HEK293 (cell line): ENCODE results near the gene SNX10.

Experiments used
- CTCF ChIA-PET: fragments of 350-600 bp; formaldehyde crosslinking; extraction: SDS; loops from one replicate; lab custom pipeline; 2021; ENCODE audit warnings: antibody characterized with exemption; lab: Yijun Ruan, JAX
- POLR2A ChIA-PET: fragments of 300-600 bp; formaldehyde crosslinking; extraction: SDS; loops from one replicate; lab custom pipeline; 2020; ENCODE audit warnings: antibody characterized with exemption, inconsistent platforms; lab: Yijun Ruan, JAX
- H3K27ac ChIP-seq: fragments of 200-500 bp; sonication (Bioruptor generic); 2 replicates; pipeline ENCODE4 v1.5.1; 2014; ENCODE audit warnings: low read depth, low read length, control low read depth, inconsistent platforms; ENCODE audit errors: extremely low read depth
- H3K36me3 ChIP-seq, 2 experiments: fragments of 200-500 bp in 1 of 2; sonication (Bioruptor generic) in 1 of 2; 1 replicate in 1 of 2; 2 replicates in 1 of 2; pipeline ENCODE4 v1.5.1; 2014 to 2017; ENCODE audit warnings: inconsistent platforms in 2 of 2, low read length in 2 of 2; ENCODE audit not compliant: control insufficient read depth in 2 of 2, insufficient read depth in 1 of 2
- H3K4me1 ChIP-seq: fragments of 200-500 bp; sonication (Bioruptor generic); 2 replicates; pipeline ENCODE4 v1.5.1; 2014; ENCODE audit warnings: mild to moderate bottlenecking, low read length, inconsistent platforms; ENCODE audit not compliant: control insufficient read depth, insufficient read depth
- H3K4me3 ChIP-seq: 2 replicates; pipeline ENCODE4 v1.5.1; 2011; ENCODE audit warnings: low read depth, mild to moderate bottlenecking, control low read depth, low read length, moderate library complexity
- H3K9me3 ChIP-seq: fragments of 200-500 bp; sonication (Bioruptor generic); 2 replicates; pipeline ENCODE4 v1.5.1; 2014; ENCODE audit warnings: low read depth, low read length, inconsistent platforms; ENCODE audit not compliant: control insufficient read depth, insufficient read depth
- ELK4 ChIP-seq: IDR thresholded peaks from 2 replicates; pipeline ENCODE4 v1.6.1; 2011; ENCODE audit warnings: mild to moderate bottlenecking, low read depth, low read length, borderline replicate concordance
- HOXC10 ChIP-seq: sonication (generic); formaldehyde crosslinking; IDR thresholded peaks from 2 replicates; pipeline ENCODE4 v1.8.1; 2023; ENCODE audit warnings: mild to moderate bottlenecking, missing genetic modification reagents
- PATZ1 ChIP-seq: fragments of 450-650 bp; formaldehyde crosslinking; IDR thresholded peaks from 2 replicates; pipeline ENCODE4 v1.5.1; 2016; ENCODE audit warnings: missing biosample characterization, missing genetic modification characterization
- REPIN1 ChIP-seq: fragments of 450-650 bp; formaldehyde crosslinking; IDR thresholded peaks from 2 replicates; pipeline ENCODE4 v1.5.1; 2017; ENCODE audit warnings: missing biosample characterization, missing genetic modification characterization, low read depth
- WT1 ChIP-seq: fragments of 450-650 bp; formaldehyde crosslinking; IDR thresholded peaks from 2 replicates; pipeline ENCODE4 v1.5.1; 2016; ENCODE audit warnings: missing biosample characterization, missing genetic modification characterization
- ZBTB1 ChIP-seq: fragments of 450-650 bp; formaldehyde crosslinking; IDR thresholded peaks from 2 replicates; pipeline ENCODE4 v1.5.1; 2016; ENCODE audit warnings: missing biosample characterization, missing genetic modification characterization
- ZIC2 ChIP-seq: fragments of 450-650 bp; formaldehyde crosslinking; IDR thresholded peaks from 2 replicates; pipeline ENCODE4 v1.5.1; 2016; ENCODE audit warnings: missing biosample characterization, missing genetic modification characterization
- ZNF114 ChIP-seq: fragments of 450-650 bp; formaldehyde crosslinking; IDR thresholded peaks from 2 replicates; pipeline ENCODE4 v1.5.0; 2017; ENCODE audit warnings: missing biosample characterization, missing genetic modification characterization
- ZNF18 ChIP-seq: fragments of 450-650 bp; formaldehyde crosslinking; IDR thresholded peaks from 2 replicates; pipeline ENCODE4 v1.5.1; 2016; ENCODE audit warnings: missing biosample characterization, missing genetic modification characterization
- ZNF223 ChIP-seq: fragments of 450-650 bp; formaldehyde crosslinking; IDR thresholded peaks from 2 replicates; pipeline ENCODE4 v1.5.1; 2016; ENCODE audit warnings: missing biosample characterization, missing genetic modification characterization
- ZNF266 ChIP-seq: fragments of 450-650 bp; formaldehyde crosslinking; IDR thresholded peaks from 2 replicates; pipeline ENCODE4 v1.5.1; 2016; ENCODE audit warnings: missing biosample characterization, missing genetic modification characterization, low read depth
- ZNF302 ChIP-seq: fragments of 450-650 bp; formaldehyde crosslinking; IDR thresholded peaks from 2 replicates; pipeline ENCODE4 v1.5.1; 2016; ENCODE audit warnings: missing biosample characterization, missing genetic modification characterization, low read depth
- ZNF510 ChIP-seq: fragments of 450-650 bp; formaldehyde crosslinking; IDR thresholded peaks from 2 replicates; pipeline ENCODE4 v1.5.1; 2018; ENCODE audit warnings: mild to moderate bottlenecking, missing genetic modification characterization, missing biosample characterization; ENCODE audit not compliant: insufficient replicate concordance
- ZNF514 ChIP-seq: fragments of 450-650 bp; formaldehyde crosslinking; IDR thresholded peaks from 2 replicates; pipeline ENCODE4 v1.5.1; 2016; ENCODE audit warnings: missing biosample characterization, missing genetic modification characterization
- ZNF558 ChIP-seq: fragments of 450-650 bp; formaldehyde crosslinking; IDR thresholded peaks from 2 replicates; pipeline ENCODE4 v1.5.1; 2016; ENCODE audit warnings: missing biosample characterization, missing genetic modification characterization
- ZNF600 ChIP-seq: fragments of 450-650 bp; formaldehyde crosslinking; IDR thresholded peaks from 2 replicates; pipeline ENCODE4 v1.5.1; 2016; ENCODE audit warnings: missing biosample characterization, missing genetic modification characterization
- ZNF610 ChIP-seq: fragments of 450-650 bp; formaldehyde crosslinking; IDR thresholded peaks from 2 replicates; pipeline ENCODE4 v1.5.1; 2016; ENCODE audit warnings: missing biosample characterization, missing genetic modification characterization, borderline replicate concordance
- ZNF639 ChIP-seq: fragments of 450-650 bp; formaldehyde crosslinking; IDR thresholded peaks from 2 replicates; pipeline ENCODE4 v1.5.1; 2016; ENCODE audit warnings: missing biosample characterization, missing genetic modification characterization
- ZNF777 ChIP-seq: fragments of 450-650 bp; formaldehyde crosslinking; IDR thresholded peaks from 2 replicates; pipeline ENCODE4 v1.5.1; 2017; ENCODE audit warnings: missing biosample characterization, missing genetic modification characterization, borderline replicate concordance
- ZSCAN18 ChIP-seq: fragments of 450-650 bp; formaldehyde crosslinking; IDR thresholded peaks from 2 replicates; pipeline ENCODE4 v1.5.1; 2016; ENCODE audit warnings: missing biosample characterization, missing genetic modification characterization
- ZXDB ChIP-seq: fragments of 450-650 bp; formaldehyde crosslinking; IDR thresholded peaks from 2 replicates; pipeline ENCODE4 v1.5.1; 2016; ENCODE audit warnings: missing biosample characterization, missing genetic modification characterization

The SNX10 gene

GRCh38 chr7:26329520-26330255, 38.0 kb downstream of the SNX10 start:
- no peaks in the 10 kb centered on the region for H3K9me3 ChIP-seq
- H3K4me3 ChIP-seq = no peak overlapping the region
- H3K4me1 ChIP-seq = no peaks in the 10 kb centered on the region
- POLR2A ChIA-PET = no interaction called here
- CTCF ChIA-PET = interaction anchor here (1.5 kb wide), 1 partner anchor 338 kb away, joined by 3 read pairs; no protein-coding TSS in a partner anchor
- TF ChIP-seq ZNF777 (tag by site-specific recombination) (no peak), ZNF266 (tag by site-specific recombination) (no peak), WT1 (no peak), ZNF600 (tag by site-specific recombination) (no peak), HOXC10 (CRISPR knock-in tag) (no peak), ZNF114 (no peak), ZBTB1 (tag by site-specific recombination) (no peak)
- no peaks in the 10 kb centered on the region for H3K36me3 ChIP-seq
- no peak overlapping the region for H3K27ac ChIP-seq

GRCh38 chr7:26331113-26331512, 39.5 kb downstream of the SNX10 start:
- no peaks in the 10 kb centered on the region for H3K36me3 ChIP-seq
- ChIA-PET POLR2A (no interaction called here), CTCF (no interaction called here)
- H3K27ac ChIP-seq = no peak overlapping the region
- no peak overlapping the region for H3K4me3 ChIP-seq
- H3K4me1 ChIP-seq = no peaks in the 10 kb centered on the region
- TF ChIP-seq PATZ1 (tag by site-specific recombination) = no peak
- TF ChIP-seq ELK4 = no peak
- no peak for TF ChIP-seq ZXDB
- TF ChIP-seq ZNF18 (tag by site-specific recombination) = no peak
- TF ChIP-seq ZSCAN18 = no peak
- no peak for TF ChIP-seq ZNF510 (tag by site-specific recombination)
- TF ChIP-seq ZNF514 (tag by site-specific recombination) = no peak
- no peak for TF ChIP-seq ZNF302 (tag by site-specific recombination)
- TF ChIP-seq ZNF639 (tag by site-specific recombination) = no peak
- no peak for TF ChIP-seq ZNF223 (tag by site-specific recombination)
- TF ChIP-seq REPIN1 (tag by site-specific recombination) = no peak
- TF ChIP-seq ZNF610 (tag by site-specific recombination) = no peak
- no peak for TF ChIP-seq ZIC2 (tag by site-specific recombination)
- TF ChIP-seq ZNF558 (tag by site-specific recombination) = no peak
- H3K9me3 ChIP-seq = no peaks in the 10 kb centered on the region
